Measurements from ENCODE around the gene PIP4K2A.
"Not testable (repeated sequence)": the region's sequence is repeated elsewhere in the genome, so short reads cannot be mapped to it uniquely, and the experiment has no call there.

The PIP4K2A gene

GRCh38 chr10:22714479-22715289 is at the start of gene PIP4K2A:
Gene PIP4K2A (minus strand): TSS chr10:22714578. CDS start chr10:22714326, 252 bp downstream.
- peak; percentile 80 for DNase-seq

- peak; percentile 87 for DNase-seq
These were observed 47.3 kb upstream of the PIP4K2A start for GRCh38 chr10:22761569-22762220.

GRCh38 chr10:22760025-22760424 is 45.6 kb upstream of the PIP4K2A start:
- DNase-seq, result no peak

- peak; percentile 28 for DNase-seq
These were observed 44.5 kb upstream of the PIP4K2A start for GRCh38 chr10:22758867-22759266.

GRCh38 chr10:22754296-22754695 is 39.9 kb upstream of the PIP4K2A start:
- DNase-seq, result no peak

GRCh38 chr10:22753786-22754185 is 39.4 kb upstream of the PIP4K2A start:
- DNase-seq, result no peak

GRCh38 chr10:22752272-22752889 is 38.0 kb upstream of the PIP4K2A start:
- no peak for DNase-seq

GRCh38 chr10:22750131-22750530 is 35.8 kb upstream of the PIP4K2A start:
- no peak for DNase-seq

GRCh38 chr10:22744858-22745257 is 30.5 kb upstream of the PIP4K2A start:
- DNase-seq, result not testable (repeated sequence)

- DNase-seq, result no peak
These were observed 28.3 kb upstream of the PIP4K2A start for GRCh38 chr10:22742678-22743077.

- DNase-seq, result not testable (repeated sequence)
These were observed 27.3 kb upstream of the PIP4K2A start for GRCh38 chr10:22741631-22742030.

GRCh38 chr10:22740180-22740579 is 25.8 kb upstream of the PIP4K2A start:
- DNase-seq, result no peak

GRCh38 chr10:22737587-22737986 is 23.2 kb upstream of the PIP4K2A start:
- DNase-seq, result no peak

- no peak for DNase-seq
These were observed 21.8 kb upstream of the PIP4K2A start for GRCh38 chr10:22736134-22736533.

GRCh38 chr10:22733992-22734391 is 19.6 kb upstream of the PIP4K2A start:
- no peak for DNase-seq

- no peak for DNase-seq
These were observed 13.3 kb upstream of the PIP4K2A start for GRCh38 chr10:22727663-22728062.

- DNase-seq, result no peak
These were observed 12.7 kb upstream of the PIP4K2A start for GRCh38 chr10:22727112-22727511.

- no peak for DNase-seq
These were observed 10.4 kb upstream of the PIP4K2A start for GRCh38 chr10:22724773-22725172.

- DNase-seq, result no peak
These were observed 9.4 kb upstream of the PIP4K2A start for GRCh38 chr10:22723783-22724182.

- DNase-seq, result no peak
These were observed 9.0 kb upstream of the PIP4K2A start for GRCh38 chr10:22723343-22723779.

- no peak for DNase-seq
These were observed 8.3 kb upstream of the PIP4K2A start for GRCh38 chr10:22722626-22723169.

GRCh38 chr10:22720667-22721066 is 6.3 kb upstream of the PIP4K2A start:
- DNase-seq, result no peak

GRCh38 chr10:22719406-22720042 is 5.1 kb upstream of the PIP4K2A start:
- DNase-seq, result no peak
